Caco-2 (cell line): ENCODE results near the gene TFB2M. TPM values are rescaled to one million over a fixed set of nuclear protein-coding genes. Genes with fewer than 3 reads are reported as not detected.

Experiments used
- BruUV-seq: library from RNA; stranded (reverse); fragments of 400-500 nt; replicated peaks from 2 replicates; lab custom pipeline; 2021; lab: Mats Ljungman, UMichigan
- CTCF ChIA-PET: fragments of 300-600 bp; sonication (Branson Sonifier 250); formaldehyde crosslinking; loops from one replicate; lab custom pipeline; 2022; ENCODE audit warnings: antibody characterized with exemption; lab: Charles Lee
- POLR2A ChIA-PET: fragments of 300-600 bp; sonication (Branson Sonifier 250); formaldehyde crosslinking; loops from one replicate; lab custom pipeline; 2022; ENCODE audit warnings: antibody characterized with exemption; lab: Charles Lee
- DNase-seq, 2 experiments: peaks; one replicate each; pipeline versions ENCODE4 v3.0.0 to v3.0.0-alpha.2; 2020 to 2022
- H3K27me3 ChIP-seq: replicated peaks from 2 replicates; pipeline ENCODE4 v1.6.0; 2011; ENCODE audit warnings: low read length; ENCODE audit not compliant: control insufficient read depth, insufficient read depth
- H3K36me3 ChIP-seq: 2 replicates; pipeline ENCODE4 v1.5.1; 2011; ENCODE audit warnings: low read length; ENCODE audit not compliant: control insufficient read depth, insufficient read depth
- H3K4me1 ChIP-seq: fragments of 250-450 bp; sonication (Bioruptor Pico); 2 replicates; pipeline ENCODE4 v1.5.1; 2020; ENCODE audit warnings: mild to moderate bottlenecking
- H3K4me3 ChIP-seq: 2 replicates; pipeline ENCODE4 v1.5.1; 2011; ENCODE audit warnings: low read depth, mild to moderate bottlenecking, control low read depth, low read length
- H3K9me3 ChIP-seq: fragments of 250-450 bp; sonication (Bioruptor Pico); 2 replicates; pipeline ENCODE4 v1.5.1; 2020; ENCODE audit warnings: mild to moderate bottlenecking, moderate library complexity
- H3K27ac Mint-ChIP-seq: one replicate; pipeline ENCODE4 v1.8.0; 2022; ENCODE audit warnings: mixed read lengths; ENCODE audit not compliant: unreplicated experiment
- H3K27me3 Mint-ChIP-seq: one replicate; pipeline ENCODE4 v1.8.0; 2022; ENCODE audit warnings: mixed read lengths; ENCODE audit not compliant: insufficient read depth, unreplicated experiment
- H3K36me3 Mint-ChIP-seq: one replicate; pipeline ENCODE4 v1.8.0; 2022; ENCODE audit warnings: mild to moderate bottlenecking, mixed read lengths; ENCODE audit not compliant: insufficient read depth, unreplicated experiment
- H3K4me1 Mint-ChIP-seq: one replicate; pipeline ENCODE4 v1.8.0; 2022; ENCODE audit warnings: low read depth, mixed read lengths; ENCODE audit not compliant: unreplicated experiment
- H3K4me3 Mint-ChIP-seq: one replicate; pipeline ENCODE4 v1.8.0; 2022; ENCODE audit warnings: mild to moderate bottlenecking, moderate library complexity, mixed read lengths; ENCODE audit not compliant: unreplicated experiment
- H3K9me3 Mint-ChIP-seq: one replicate; pipeline ENCODE4 v1.8.0; 2022; ENCODE audit warnings: mixed read lengths; ENCODE audit not compliant: unreplicated experiment
- CTCF ChIP-seq, 2 experiments: fragments of 200-600 bp in 1 of 2; IDR thresholded peaks; 1 replicate in 1 of 2; 2 replicates in 1 of 2; pipeline versions ENCODE4 v1.5.1 to v1.8.0; 2011 to 2022; ENCODE audit warnings: antibody characterized with exemption in 1 of 2, control low read depth in 1 of 2, inconsistent platforms in 1 of 2, low read depth in 1 of 2, low read length in 1 of 2, mild to moderate bottlenecking in 1 of 2, moderate library complexity in 1 of 2; ENCODE audit not compliant: insufficient read depth in 1 of 2, severe bottlenecking in 1 of 2, unreplicated experiment in 1 of 2
- intact Hi-C: fragments of 100-400 bp; cut with micrococcal nuclease; formaldehyde crosslinking; loops from one replicate; pipeline ENCODE4 v1.10.0; 2022; ENCODE audit not compliant: unreplicated experiment
- total RNA-seq: library from RNA; stranded (reverse); gene quantifications from 2 replicates; pipeline ENCODE4 v1.2.3, GENCODE V29; 2022

TFB2M gene
- total RNA-seq, 1 experiment from 2014 or later = 23.9 TPM

GRCh38 chr1:246526915-246527314 is 39.1 kb downstream of the TFB2M start:
- Mint-ChIP-seq H3K4me3 (no peak overlapping the region), H3K27me3 (peaks cover 3% of the 10 kb centered on the region), H3K27ac (no peak overlapping the region), H3K4me1 (no peaks in the 10 kb centered on the region), H3K9me3 (peaks cover 20% of the 10 kb centered on the region), H3K36me3 (no peaks in the 10 kb centered on the region)
- intact Hi-C loops = no loop called here
- Histone ChIP-seq H3K27me3 (no peaks in the 10 kb centered on the region; the same call in 1 of the 2 replicates), H3K4me3 (no peak overlapping the region), H3K36me3 (no peaks in the 10 kb centered on the region), H3K4me1 (no peaks in the 10 kb centered on the region), H3K9me3 (peaks cover 18% of the 10 kb centered on the region)
- no TSS peak for BruUV-seq
- TF ChIP-seq CTCF (IDR thresholded peaks at IDR 0.05; ENCODE audit: insufficient read depth in 1 of 2, low read depth in 1 of 2, low read length in 1 of 2, severe bottlenecking in 1 of 2, unreplicated experiment in 1 of 2) = no peak
- no peak for DNase-seq
- CTCF ChIA-PET = no interaction called here
- POLR2A ChIA-PET = no interaction called here

GRCh38 chr1:246526380-246526779 is 39.7 kb downstream of the TFB2M start:
- Histone ChIP-seq H3K36me3 (no peaks in the 10 kb centered on the region), H3K4me3 (no peak overlapping the region), H3K4me1 (no peaks in the 10 kb centered on the region), H3K27me3 (no peaks in the 10 kb centered on the region), H3K9me3 (peaks cover 18% of the 10 kb centered on the region)
- ChIA-PET CTCF (no interaction called here), POLR2A (no interaction called here)
- TF ChIP-seq CTCF (IDR thresholded peaks at IDR 0.05; ENCODE audit: insufficient read depth in 1 of 2, low read depth in 1 of 2, low read length in 1 of 2, severe bottlenecking in 1 of 2, unreplicated experiment in 1 of 2) = no peak
- no peak overlapping the region for H3K4me3 Mint-ChIP-seq
- no peak for DNase-seq
- H3K4me1 Mint-ChIP-seq = no peaks in the 10 kb centered on the region
- no TSS peak for BruUV-seq
- intact Hi-C loops = no loop called here
- peaks cover 3% of the 10 kb centered on the region for H3K27me3 Mint-ChIP-seq
- H3K9me3 Mint-ChIP-seq = peaks cover 20% of the 10 kb centered on the region
- no peak overlapping the region for H3K27ac Mint-ChIP-seq
- no peaks in the 10 kb centered on the region for H3K36me3 Mint-ChIP-seq

GRCh38 chr1:246519514-246519913 is 46.5 kb downstream of the TFB2M start:
- Histone ChIP-seq H3K27me3 (no peaks in the 10 kb centered on the region), H3K9me3 (peaks cover 16% of the 10 kb centered on the region), H3K4me3 (no peak overlapping the region), H3K36me3 (no peaks in the 10 kb centered on the region), H3K4me1 (no peaks in the 10 kb centered on the region)
- Mint-ChIP-seq H3K9me3 (no peaks in the 10 kb centered on the region), H3K27ac (no peak overlapping the region), H3K27me3 (no peaks in the 10 kb centered on the region), H3K4me1 (no peaks in the 10 kb centered on the region), H3K4me3 (no peak overlapping the region), H3K36me3 (no peaks in the 10 kb centered on the region)
- no TSS peak for BruUV-seq
- CTCF ChIA-PET = no interaction called here
- TF ChIP-seq CTCF (IDR thresholded peaks at IDR 0.05; ENCODE audit: insufficient read depth in 1 of 2, low read depth in 1 of 2, low read length in 1 of 2, severe bottlenecking in 1 of 2, unreplicated experiment in 1 of 2) = no peak
- no peak for DNase-seq
- POLR2A ChIA-PET = no interaction called here
- intact Hi-C loops = no loop called here
